ENCODE measurements around the gene SHB. TPM values are rescaled to one million over a fixed set of nuclear protein-coding genes. Genes with fewer than 3 reads are reported as not detected.

The SHB gene
- total RNA-seq, 1 experiment from 2014 or later, result 29.6 TPM

- POLR2A ChIA-PET, result no interaction called here
- intact Hi-C loops (cut with micrococcal nuclease), result no loop called here
- no peak overlapping the region for H3K4me3 Mint-ChIP-seq (ENCODE audit: unreplicated experiment)
- no peak for TF ChIP-seq CTCF (IDR thresholded peaks at IDR 0.05; ENCODE audit: unreplicated experiment)
- H3K9me3 Mint-ChIP-seq (ENCODE audit: unreplicated experiment), result no peaks in the 10 kb centered on the region
- H3K27ac Mint-ChIP-seq (ENCODE audit: low read depth, unreplicated experiment), result no peak overlapping the region
- H3K36me3 Mint-ChIP-seq (ENCODE audit: insufficient read depth, unreplicated experiment), result peaks cover 16% of the 10 kb centered on the region
- DNase-seq (ENCODE audit: unreplicated experiment), result no peak
- H3K27me3 Mint-ChIP-seq (ENCODE audit: insufficient read depth, unreplicated experiment), result no peaks in the 10 kb centered on the region
- peaks cover 37% of the 10 kb centered on the region for H3K4me1 Mint-ChIP-seq (ENCODE audit: insufficient read depth, unreplicated experiment)
- no TSS peak for BruUV-seq (replicated peaks)
- CTCF ChIA-PET, result interaction anchor here (0.5 to 1.2 kb wide), 5 partner anchors 26 to 281 kb away, joined by 3 read pairs; partner anchors contain the start of gene SHB
Measured at GRCh38 chr9:37971108-37971459, 97.9 kb downstream of the SHB start.

GRCh38 chr9:37970301-37971107, 98.5 kb downstream of the SHB start:
- Mint-ChIP-seq H3K9me3 (ENCODE audit: unreplicated experiment) (no peaks in the 10 kb centered on the region), H3K4me3 (ENCODE audit: unreplicated experiment) (no peak overlapping the region), H3K27me3 (ENCODE audit: insufficient read depth, unreplicated experiment) (no peaks in the 10 kb centered on the region), H3K4me1 (ENCODE audit: insufficient read depth, unreplicated experiment) (peaks cover 36% of the 10 kb centered on the region), H3K36me3 (ENCODE audit: insufficient read depth, unreplicated experiment) (peaks cover 16% of the 10 kb centered on the region), H3K27ac (ENCODE audit: low read depth, unreplicated experiment) (no peak overlapping the region)
- no peak for DNase-seq (ENCODE audit: unreplicated experiment)
- TF ChIP-seq CTCF (IDR thresholded peaks at IDR 0.05; ENCODE audit: unreplicated experiment), result no peak
- POLR2A ChIA-PET, result no interaction called here
- CTCF ChIA-PET, result interaction anchor here (0.5 to 1.7 kb wide), 8 partner anchors 25 to 282 kb away, joined by 3 to 5 read pairs (median 3); partner anchors contain the start of gene SHB
- BruUV-seq (replicated peaks), result no TSS peak
- intact Hi-C loops (cut with micrococcal nuclease), result no loop called here

GRCh38 chr9:37969558-37970300, 99.3 kb downstream of the SHB start:
- peaks cover 42% of the 10 kb centered on the region for H3K4me1 Mint-ChIP-seq (ENCODE audit: insufficient read depth, unreplicated experiment)

More at GRCh38 chr9:37969558-37970300, 99.3 kb downstream of the SHB start:
- CTCF ChIA-PET, result interaction anchor here (0.7 to 1.7 kb wide), 3 partner anchors 53 to 431 kb away, joined by 3 to 5 read pairs (median 4); no protein-coding TSS in a partner anchor
- H3K27me3 Mint-ChIP-seq (ENCODE audit: insufficient read depth, unreplicated experiment), result no peaks in the 10 kb centered on the region
- H3K4me3 Mint-ChIP-seq (ENCODE audit: unreplicated experiment), result no peak overlapping the region
- DNase-seq (ENCODE audit: unreplicated experiment), result no peak
- POLR2A ChIA-PET, result interaction anchor here (0.9 kb wide), 1 partner anchor 54 kb away, joined by 3 read pairs; no protein-coding TSS in a partner anchor
- intact Hi-C loops (cut with micrococcal nuclease), result loop anchor here (5.0 kb wide), 1 partner anchor 78 kb away; no protein-coding TSS in a partner anchor
- TF ChIP-seq CTCF (IDR thresholded peaks at IDR 0.05; ENCODE audit: unreplicated experiment), result no peak
- H3K9me3 Mint-ChIP-seq (ENCODE audit: unreplicated experiment), result no peaks in the 10 kb centered on the region
- no peak overlapping the region for H3K27ac Mint-ChIP-seq (ENCODE audit: low read depth, unreplicated experiment)
- H3K36me3 Mint-ChIP-seq (ENCODE audit: insufficient read depth, unreplicated experiment), result peaks cover 16% of the 10 kb centered on the region
- BruUV-seq (replicated peaks), result no TSS peak
